ENCODE results near the gene GRAMD1B.

GRAMD1B gene

GRCh38 chr11:123429913-123430720 lies at the start of gene GRAMD1B:
Gene GRAMD1B (plus strand): TSS chr11:123430269. CDS start chr11:123430793, 524 bp downstream.
- DNase-seq = peak; percentile 47

DNA sequence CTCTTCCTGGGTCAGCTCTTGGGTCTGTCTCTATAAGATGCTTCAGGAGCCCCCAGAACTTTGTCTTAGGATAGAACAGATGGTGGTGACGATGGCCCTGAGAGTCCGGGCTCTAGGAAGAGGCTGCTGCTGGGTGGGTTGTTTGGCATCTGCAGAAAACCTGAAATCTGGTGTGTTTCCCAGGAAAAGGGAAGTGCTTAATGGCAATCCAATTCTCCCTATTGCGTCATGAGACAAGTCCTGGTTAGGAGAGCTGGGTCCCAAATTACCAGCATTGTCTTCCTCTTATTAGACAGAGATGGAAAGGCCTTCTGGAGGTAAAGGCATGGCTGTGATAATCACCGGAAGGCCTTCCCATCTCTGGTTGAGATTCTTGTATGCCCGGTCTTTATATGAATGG lies 48.9 kb upstream of the GRAMD1B start:
- DNase-seq = no peak

GRCh38 chr11:123381817-123382554 lies 48.1 kb upstream of the GRAMD1B start:
- no peak for DNase-seq

GRCh38 chr11:123382555-123383074 lies 47.5 kb upstream of the GRAMD1B start:
- DNase-seq = no peak

DNA sequence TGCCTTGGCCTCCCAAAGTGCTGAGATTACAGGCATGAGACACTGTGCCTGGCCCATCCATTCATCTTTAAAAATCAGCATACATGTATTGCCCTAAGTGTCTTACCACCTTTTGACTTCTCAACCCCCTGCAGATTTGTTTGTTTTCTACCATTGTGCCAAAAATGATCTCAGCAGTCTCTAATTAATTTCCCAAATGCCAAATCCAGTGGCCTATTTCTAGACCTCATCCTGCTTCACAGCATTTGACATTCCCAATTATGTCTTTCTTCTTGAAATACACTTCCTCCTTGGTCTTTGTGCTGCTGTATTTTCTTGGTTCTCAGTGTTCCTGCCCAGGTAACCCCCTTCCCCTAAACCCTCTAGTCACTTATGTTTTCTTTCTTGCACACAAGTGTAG lies 46.0 kb upstream of the GRAMD1B start:
- no peak for DNase-seq

DNA sequence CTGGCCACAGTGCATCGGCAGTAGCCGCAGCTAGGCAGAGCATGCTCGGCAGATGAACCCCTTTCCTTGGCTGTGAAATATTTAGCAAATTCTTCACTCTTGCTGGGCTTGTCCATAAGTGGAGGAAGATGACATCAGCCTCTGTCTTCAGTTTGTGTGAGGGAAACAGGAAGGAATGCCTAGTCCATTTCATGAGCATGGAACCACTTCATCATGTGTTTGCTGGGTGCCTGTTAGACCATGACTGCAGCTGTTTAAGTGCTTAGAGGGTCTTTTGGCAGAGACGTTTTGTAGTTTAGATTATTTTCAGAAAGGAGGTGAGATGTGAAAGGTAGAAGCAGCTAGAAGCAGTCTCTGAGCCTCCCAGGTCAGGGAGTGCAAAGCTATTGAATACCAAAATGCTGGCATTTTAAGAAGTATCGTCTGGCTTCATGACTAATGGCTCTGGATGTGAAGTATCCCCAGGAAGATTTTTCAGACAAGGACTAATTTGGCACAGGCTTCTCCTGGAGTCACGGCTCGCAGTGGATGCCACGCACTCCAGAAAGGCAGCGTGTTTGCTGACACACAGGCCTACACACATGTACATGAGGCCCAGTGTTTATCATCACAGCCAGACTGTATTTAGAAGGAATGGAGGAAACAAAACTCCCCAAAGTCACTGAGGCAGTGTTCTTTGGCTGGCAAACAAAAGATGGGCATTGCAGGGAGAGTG lies 43.1 kb upstream of the GRAMD1B start:
- DNase-seq = no peak

GRCh38 chr11:123388640-123389039 lies 41.4 kb upstream of the GRAMD1B start:
- DNase-seq = no peak

- DNase-seq = no peak
Measured at GRCh38 chr11:123390146-123390545, 39.9 kb upstream of the GRAMD1B start.

GRCh38 chr11:123391646-123392348 lies 38.3 kb upstream of the GRAMD1B start:
- DNase-seq = no peak

DNA sequence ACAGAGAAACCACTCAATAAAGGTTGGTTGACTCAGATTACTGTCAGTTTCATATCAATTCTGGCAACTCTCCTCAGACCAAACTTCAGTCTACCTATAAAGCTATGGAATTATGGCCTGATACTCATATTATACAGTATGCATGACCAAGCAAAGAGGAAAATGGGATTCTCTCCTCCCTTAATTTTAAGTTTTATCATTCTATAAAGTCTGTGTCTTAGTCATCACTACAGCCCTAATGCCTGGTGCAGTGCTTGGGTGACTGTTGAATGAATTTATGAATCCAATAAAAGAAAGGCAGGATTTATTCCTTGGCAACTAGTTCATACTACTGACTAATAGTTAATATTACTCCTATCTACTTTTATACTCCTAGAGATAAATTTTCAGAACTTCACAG lies 37.6 kb upstream of the GRAMD1B start:
- no peak for DNase-seq

DNA sequence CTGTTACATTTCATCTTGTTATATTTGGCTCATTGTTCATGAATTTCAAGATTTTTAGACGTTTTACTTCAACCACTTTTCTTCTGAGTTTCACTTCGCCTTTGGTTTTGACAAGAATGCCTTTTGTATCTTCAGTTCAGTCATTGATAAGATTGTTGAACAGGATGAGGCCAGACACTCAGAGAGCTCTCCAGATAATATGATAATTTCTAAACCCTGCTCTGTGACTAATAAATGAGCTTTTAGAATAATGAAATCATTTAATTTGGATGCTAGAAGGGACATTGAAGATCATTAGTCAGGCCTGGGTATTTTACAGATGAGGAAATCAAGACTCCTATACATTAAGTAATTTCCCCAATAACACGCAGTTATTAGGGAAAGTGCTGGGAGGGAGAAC lies 37.2 kb upstream of the GRAMD1B start:
- DNase-seq = no peak

DNA sequence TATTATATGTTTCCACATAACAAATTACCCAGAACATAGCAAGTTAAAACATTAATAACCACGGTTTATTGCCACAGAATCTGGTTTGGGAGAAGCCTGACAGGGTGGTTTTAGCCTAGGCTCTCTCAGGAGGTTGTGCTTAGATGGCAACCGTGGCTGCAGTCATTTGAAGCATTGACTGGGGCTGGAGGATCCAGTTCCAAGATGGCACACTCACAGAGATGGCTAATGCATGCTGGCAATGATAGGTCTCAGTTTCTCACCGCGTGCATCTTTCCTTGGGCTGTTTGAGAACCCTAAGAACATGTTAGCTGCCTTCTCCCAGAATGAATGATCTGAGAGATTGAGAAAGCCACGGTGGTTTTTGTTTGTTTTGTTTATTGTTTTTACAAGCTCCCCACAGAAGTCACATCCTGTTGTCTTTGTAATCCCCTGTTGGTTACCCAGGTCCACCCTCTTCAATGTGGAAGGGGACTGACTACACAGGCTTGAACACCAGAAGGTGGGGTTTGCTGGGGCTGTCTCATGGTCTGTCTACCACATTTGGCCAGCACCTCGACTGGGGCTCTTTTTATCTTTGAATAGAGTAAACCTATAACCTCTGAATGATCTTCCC lies 36.6 kb upstream of the GRAMD1B start:
- DNase-seq = no peak

DNA sequence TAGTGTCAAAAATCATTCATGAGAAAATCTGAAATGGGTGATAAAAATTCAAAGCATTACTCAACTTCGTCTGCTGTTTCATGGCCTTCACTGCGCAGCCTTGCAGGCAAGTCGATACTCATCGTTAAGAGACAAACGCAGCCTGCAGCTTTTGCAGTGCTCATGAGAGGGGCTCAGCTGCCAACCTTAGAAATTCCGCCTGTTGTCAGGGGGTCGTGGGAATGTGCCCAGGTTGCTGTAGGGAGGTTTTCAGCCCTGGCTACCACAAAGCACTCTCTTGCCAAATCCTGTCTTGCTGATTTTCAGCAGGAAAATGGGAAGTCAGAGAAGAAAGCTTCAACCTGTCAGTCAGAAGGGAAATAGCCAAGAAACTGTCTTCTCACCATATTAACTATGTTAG lies 25.4 kb upstream of the GRAMD1B start:
- DNase-seq = no peak

DNA sequence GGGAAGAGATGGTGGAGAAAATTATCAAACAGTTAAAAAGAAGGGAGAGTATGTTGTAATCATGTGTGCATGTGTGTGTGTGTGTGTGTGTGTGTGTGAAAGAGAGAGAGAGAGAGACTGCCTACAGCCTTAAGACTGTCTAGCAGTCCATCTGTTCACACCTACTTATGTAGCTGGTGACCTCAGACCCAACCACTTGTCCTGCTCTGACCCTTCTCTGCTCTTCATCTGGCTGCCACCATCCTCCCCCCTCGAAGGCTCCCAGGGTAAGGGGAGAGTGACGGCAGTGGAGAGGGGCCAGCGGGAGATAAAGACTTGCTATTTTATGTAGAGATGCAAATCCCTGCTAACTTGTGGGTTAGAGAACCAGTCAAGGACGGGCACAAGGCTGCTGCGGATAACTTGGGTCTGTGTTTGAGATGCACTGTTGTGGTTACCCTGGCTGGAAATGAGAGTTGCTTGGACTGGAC lies 24.9 kb upstream of the GRAMD1B start:
- no peak for DNase-seq

DNA sequence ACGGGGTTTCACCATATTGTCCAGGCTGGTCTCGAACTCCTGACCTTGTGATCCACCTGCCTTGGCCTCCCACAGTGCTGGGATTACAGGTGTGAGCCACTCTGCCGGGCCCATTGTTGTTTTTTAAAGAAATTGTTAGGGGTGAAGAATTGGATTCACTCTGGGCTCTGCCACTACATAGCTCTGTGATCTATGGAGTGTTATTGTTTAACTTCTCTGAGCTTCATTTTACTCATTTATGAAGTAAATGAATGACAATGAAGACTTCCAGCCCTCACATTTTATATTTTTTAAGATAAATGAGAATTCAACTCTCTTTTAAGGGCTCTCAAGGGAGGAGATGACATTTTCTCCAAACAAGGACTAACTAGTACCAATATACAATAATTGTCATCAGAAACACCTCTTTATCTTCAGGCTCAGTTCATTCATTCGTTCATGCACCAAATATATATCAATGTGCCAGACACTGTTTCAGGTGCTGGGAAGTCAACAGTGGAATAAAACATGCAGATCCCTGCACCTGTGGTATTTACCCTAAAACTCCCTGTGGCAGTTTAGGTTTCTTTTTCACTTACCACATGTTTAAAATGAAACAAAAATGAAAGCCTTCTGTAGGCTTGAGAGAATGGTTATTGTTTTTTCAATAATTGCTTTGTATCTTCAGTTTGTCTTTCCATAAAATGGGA lies 23.5 kb upstream of the GRAMD1B start:
- DNase-seq = no peak

DNA sequence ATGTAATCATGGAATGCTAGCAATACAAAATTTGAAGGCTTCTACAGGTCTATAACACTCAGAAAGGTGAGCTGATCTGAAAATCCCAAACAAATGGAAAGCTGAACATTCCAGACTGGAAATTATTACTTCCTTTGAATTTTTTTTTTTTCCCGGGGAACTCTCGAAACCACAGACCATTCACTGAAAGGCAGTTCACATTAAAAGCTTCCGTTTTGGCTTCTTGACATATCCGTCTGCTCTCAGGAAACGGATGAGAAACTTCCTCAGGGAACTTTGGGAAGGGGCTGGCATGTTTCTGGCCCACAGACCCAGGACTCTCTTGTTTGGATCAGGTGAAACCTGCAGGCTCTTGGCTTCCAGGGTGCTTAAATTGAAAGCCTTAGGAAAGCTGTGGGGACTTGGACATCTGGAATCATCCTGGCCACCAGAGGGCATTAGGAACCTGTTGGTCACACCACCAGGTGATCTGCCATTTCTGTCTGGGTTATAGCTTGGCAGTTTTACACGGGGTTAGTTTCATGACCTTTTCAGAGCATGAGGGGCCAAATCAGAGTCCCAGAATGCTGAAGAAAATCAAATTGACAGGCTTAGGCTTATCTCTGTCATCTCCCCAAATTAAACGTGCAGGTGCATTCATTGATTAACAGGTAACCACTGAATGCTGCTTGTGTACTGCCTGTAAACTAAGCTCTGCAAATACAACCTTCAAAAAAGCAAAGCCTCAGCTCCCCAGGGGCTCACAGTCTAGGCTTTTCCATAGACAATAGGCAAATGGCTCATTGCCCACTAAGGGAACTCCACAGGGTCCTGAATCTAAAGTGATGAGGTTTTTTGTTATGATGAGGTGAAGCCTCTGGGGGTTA lies 22.7 kb upstream of the GRAMD1B start:
- peak; percentile 72 for DNase-seq

DNA sequence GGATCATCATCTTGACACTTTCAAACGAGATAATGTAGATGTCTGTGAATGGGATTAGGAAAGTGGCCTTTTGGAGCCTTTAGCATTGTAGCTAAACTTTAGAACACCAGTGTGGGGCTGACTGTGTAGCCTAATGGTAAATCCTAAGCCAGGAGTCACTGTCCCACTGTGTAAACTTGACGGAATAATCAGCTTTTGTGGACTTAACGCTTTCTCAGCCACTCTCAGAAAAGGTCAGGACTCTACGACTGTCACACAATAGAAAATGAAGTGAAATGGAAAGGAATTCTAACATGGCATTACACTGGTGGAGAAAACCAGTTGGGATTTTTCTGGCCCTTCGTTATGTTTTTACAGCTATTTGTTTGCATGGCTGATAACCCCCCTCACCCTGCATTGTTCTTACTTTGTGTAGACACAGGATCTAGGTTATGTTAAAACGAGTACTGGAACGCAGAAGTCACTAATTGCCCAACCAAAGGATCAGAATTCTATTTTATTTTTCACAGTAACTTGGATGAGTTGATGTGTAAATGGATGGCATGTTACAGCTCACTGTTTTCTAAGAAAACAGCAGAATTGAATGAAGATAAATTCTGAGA lies 22.0 kb upstream of the GRAMD1B start:
- DNase-seq = no peak

- no peak for DNase-seq
Measured at GRCh38 chr11:123408619-123409455, 21.2 kb upstream of the GRAMD1B start.
